GM12873 (cell line): ENCODE measurements around the gene IL1RAP.

Experiments used
- TF ChIP-seq, protein P1 (sequence below): IDR thresholded peaks from 2 replicates; pipeline ENCODE4 v1.5.1; 2012; ENCODE audit warnings: low read depth, mild to moderate bottlenecking, moderate library complexity, low read length, control low read depth; ENCODE audit not compliant: insufficient read depth; ENCODE audit errors: missing control alignments

The IL1RAP gene

GRCh38 chr3:190673148-190673547, 159.3 kb downstream of the IL1RAP start:
- TF ChIP-seq, protein P1, sequence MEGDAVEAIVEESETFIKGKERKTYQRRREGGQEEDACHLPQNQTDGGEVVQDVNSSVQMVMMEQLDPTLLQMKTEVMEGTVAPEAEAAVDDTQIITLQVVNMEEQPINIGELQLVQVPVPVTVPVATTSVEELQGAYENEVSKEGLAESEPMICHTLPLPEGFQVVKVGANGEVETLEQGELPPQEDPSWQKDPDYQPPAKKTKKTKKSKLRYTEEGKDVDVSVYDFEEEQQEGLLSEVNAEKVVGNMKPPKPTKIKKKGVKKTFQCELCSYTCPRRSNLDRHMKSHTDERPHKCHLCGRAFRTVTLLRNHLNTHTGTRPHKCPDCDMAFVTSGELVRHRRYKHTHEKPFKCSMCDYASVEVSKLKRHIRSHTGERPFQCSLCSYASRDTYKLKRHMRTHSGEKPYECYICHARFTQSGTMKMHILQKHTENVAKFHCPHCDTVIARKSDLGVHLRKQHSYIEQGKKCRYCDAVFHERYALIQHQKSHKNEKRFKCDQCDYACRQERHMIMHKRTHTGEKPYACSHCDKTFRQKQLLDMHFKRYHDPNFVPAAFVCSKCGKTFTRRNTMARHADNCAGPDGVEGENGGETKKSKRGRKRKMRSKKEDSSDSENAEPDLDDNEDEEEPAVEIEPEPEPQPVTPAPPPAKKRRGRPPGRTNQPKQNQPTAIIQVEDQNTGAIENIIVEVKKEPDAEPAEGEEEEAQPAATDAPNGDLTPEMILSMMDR: no peak

- TF ChIP-seq, protein P1: no peak
These were observed 162.6 kb downstream of the IL1RAP start for GRCh38 chr3:190676481-190676880.

GRCh38 chr3:190677001-190677400, 163.1 kb downstream of the IL1RAP start:
- TF ChIP-seq, protein P1: no peak

- TF ChIP-seq, protein P1: no peak
These were observed 166.8 kb downstream of the IL1RAP start for GRCh38 chr3:190680691-190681090.

DNA sequence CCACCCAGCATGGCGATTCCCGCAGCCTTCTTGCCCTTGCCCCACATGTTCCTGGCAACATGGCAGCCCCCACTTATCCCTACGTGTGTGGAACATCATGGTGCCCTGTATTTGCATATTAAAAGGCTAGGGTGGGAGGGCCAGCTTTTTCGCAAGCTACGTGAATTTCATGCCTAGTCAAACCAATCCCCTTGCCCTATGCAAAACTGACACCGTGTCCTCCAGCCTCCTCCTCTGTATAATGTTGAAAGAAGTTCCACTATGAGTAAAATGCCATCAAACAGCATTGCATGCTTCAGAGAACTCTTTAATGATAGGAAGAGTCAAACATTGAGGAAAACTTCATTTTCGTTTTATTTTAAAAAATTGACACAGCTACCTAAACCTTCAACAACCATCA, 170.9 kb downstream of the IL1RAP start:
- TF ChIP-seq, protein P1: no peak

GRCh38 chr3:190686011-190686410, 172.1 kb downstream of the IL1RAP start:
- TF ChIP-seq, protein P1: no peak

GRCh38 chr3:190690246-190690645, 176.4 kb downstream of the IL1RAP start:
- TF ChIP-seq, protein P1: no peak
